ENCODE measurements around the gene S100A2. TPM values are rescaled to one million over a fixed set of nuclear protein-coding genes. Genes with fewer than 3 reads are reported as not detected.

S100A2 gene
- total and polyA plus RNA-seq, 10 donors = 0.60 to 5.2 (median 0.97) TPM; not detected in 5

GRCh38 chr1:153561466-153561985 lies 4.1 kb downstream of the S100A2 start:
- intact Hi-C loops (cut with DNase I; ENCODE audit: low total_unique reads) = loop anchor here (10.0 kb wide), 1 partner anchor 207 kb away; the partner anchor contains the start of gene S100A9
- no peak overlapping the region for H3K4me3 ChIP-seq
- peaks cover 9 to 25% (median 13%) of the 10 kb centered on the region in 6 donors for H3K4me1 ChIP-seq
- DNase-seq = peak; percentile 47
- no peak overlapping the region for H3K27ac ChIP-seq
- WGBS, 5 donors = 77 to 100% (median 98%) methylated on average over 3 of the region's 3 CpGs
- H3K9me3 ChIP-seq = no peaks in the 10 kb centered on the region
- H3K27me3 ChIP-seq (replicated peaks in 1 of 7) = no peaks in the 10 kb centered on the region
- TF ChIP-seq POLR2AphosphoS5 (IDR thresholded peaks at IDR 0.05) (no peak), CTCF (IDR thresholded peaks at IDR 0.05 in 8 of 11, conservative IDR thresholded peaks at IDR 0.05 in 3 of 11) (no peak), POLR2A (IDR thresholded peaks at IDR 0.05) (no peak)
- no peaks in the 10 kb centered on the region for H3K36me3 ChIP-seq

GRCh38 chr1:153560771-153561465 lies 4.7 kb downstream of the S100A2 start:
- no peak overlapping the region for H3K27ac ChIP-seq
- no peak overlapping the region for H3K4me3 ChIP-seq
- peak; percentile 9 for DNase-seq
- H3K36me3 ChIP-seq = no peaks in the 10 kb centered on the region
- H3K9me3 ChIP-seq = no peaks in the 10 kb centered on the region
- 87 to 94% (median 91%) methylated on average over 10 of the region's 10 CpGs for WGBS, 5 donors
- TF ChIP-seq POLR2AphosphoS5 (IDR thresholded peaks at IDR 0.05) (no peak), POLR2A (IDR thresholded peaks at IDR 0.05) (no peak), CTCF (IDR thresholded peaks at IDR 0.05 in 8 of 11, conservative IDR thresholded peaks at IDR 0.05 in 3 of 11) (no peak)
- peaks cover 4 to 19% (median 7%) of the 10 kb centered on the region in 6 donors for H3K4me1 ChIP-seq
- no peaks in the 10 kb centered on the region for H3K27me3 ChIP-seq (replicated peaks in 1 of 7)
- intact Hi-C loops (cut with DNase I; ENCODE audit: low total_unique reads) = loop anchor here (10.0 kb wide), 1 partner anchor 206 kb away; the partner anchor contains the start of gene S100A9

GRCh38 chr1:153560241-153560640 lies 5.4 kb downstream of the S100A2 start:
- WGBS, 5 donors = 69 to 100% (median 100%) methylated on average over 2 of the region's 2 CpGs
- TF ChIP-seq CTCF (IDR thresholded peaks at IDR 0.05 in 8 of 11, conservative IDR thresholded peaks at IDR 0.05 in 3 of 11) (no peak), POLR2A (IDR thresholded peaks at IDR 0.05) (no peak), POLR2AphosphoS5 (IDR thresholded peaks at IDR 0.05) (no peak)
- no peak for DNase-seq
- Histone ChIP-seq H3K27me3 (replicated peaks in 1 of 7) (no peaks in the 10 kb centered on the region), H3K4me3 (no peak overlapping the region), H3K27ac (no peak overlapping the region), H3K36me3 (no peaks in the 10 kb centered on the region), H3K4me1 (peaks cover 0 to 13% (median under 1%) of the 10 kb centered on the region in 6 donors), H3K9me3 (no peaks in the 10 kb centered on the region)
- intact Hi-C loops (cut with DNase I; ENCODE audit: low total_unique reads) = loop anchor here (10.0 kb wide), 1 partner anchor 205 kb away; the partner anchor contains the start of gene S100A9

GRCh38 chr1:153557877-153558276 lies 7.8 kb downstream of the S100A2 start:
- Histone ChIP-seq H3K27me3 (replicated peaks in 1 of 7) (no peaks in the 10 kb centered on the region), H3K27ac (no peak overlapping the region), H3K36me3 (no peaks in the 10 kb centered on the region), H3K9me3 (no peaks in the 10 kb centered on the region), H3K4me1 (peaks cover 0 to 27% (median 10%) of the 10 kb centered on the region in 6 donors), H3K4me3 (no peak overlapping the region)
- 87 to 100% (median 94%) methylated on average over 3 of the region's 3 CpGs for WGBS, 5 donors
- DNase-seq = no peak
- intact Hi-C loops (cut with DNase I; ENCODE audit: low total_unique reads) = no loop called here
- no peak for TF ChIP-seq POLR2AphosphoS5 (IDR thresholded peaks at IDR 0.05)
- TF ChIP-seq POLR2A (IDR thresholded peaks at IDR 0.05) = no peak
- no peak for TF ChIP-seq CTCF (IDR thresholded peaks at IDR 0.05 in 8 of 11, conservative IDR thresholded peaks at IDR 0.05 in 3 of 11)

Measured in spleen (tissue), 11 donors.